ENCODE results near the gene COMT.

COMT gene

GRCh38 chr22:19987394-19988306 is 46.1 kb downstream of the COMT start:
- no peaks in the 10 kb centered on the region for H3K79me2 ChIP-seq (ENCODE audit: insufficient read depth, low read depth)
- H3K4me3 ChIP-seq (IDR thresholded peaks at IDR 0.05; ENCODE audit: insufficient read depth, low read depth, low read length): no peak overlapping the region
- no peak for TF ChIP-seq CTCF (conservative IDR thresholded peaks at IDR 0.05; ENCODE audit: low read depth, low read length)
- no peak overlapping the region for H3K27ac ChIP-seq
- no peak overlapping the region for H2AFZ ChIP-seq (ENCODE audit: low read depth)
- no peak overlapping the region for H3K4me2 ChIP-seq
- peaks cover 6% of the 10 kb centered on the region; the same call in 1 of the 2 replicates for H3K27me3 ChIP-seq (ENCODE audit: insufficient read depth, low read depth)
- H4K20me1 ChIP-seq (ENCODE audit: insufficient read depth): no peaks in the 10 kb centered on the region
- H3K9ac ChIP-seq: no peak overlapping the region
- no peaks in the 10 kb centered on the region for H3K36me3 ChIP-seq (ENCODE audit: insufficient read depth)
- H3K4me1 ChIP-seq (ENCODE audit: low read depth, poor library complexity, severe bottlenecking): peaks cover 3% of the 10 kb centered on the region

- H3K9ac ChIP-seq: no peak overlapping the region
- H2AFZ ChIP-seq (ENCODE audit: low read depth): no peak overlapping the region
- TF ChIP-seq CTCF (conservative IDR thresholded peaks at IDR 0.05; ENCODE audit: low read depth, low read length): no peak
- H3K79me2 ChIP-seq (ENCODE audit: insufficient read depth, low read depth): no peaks in the 10 kb centered on the region
- H3K4me2 ChIP-seq: no peak overlapping the region
- peaks cover 3% of the 10 kb centered on the region for H3K4me1 ChIP-seq (ENCODE audit: low read depth, poor library complexity, severe bottlenecking)
- H3K36me3 ChIP-seq (ENCODE audit: insufficient read depth): no peaks in the 10 kb centered on the region
- peaks cover 8% of the 10 kb centered on the region for H3K27me3 ChIP-seq (ENCODE audit: insufficient read depth, low read depth)
- H3K27ac ChIP-seq: no peak overlapping the region
- H3K4me3 ChIP-seq (IDR thresholded peaks at IDR 0.05; ENCODE audit: insufficient read depth, low read depth, low read length): no peak overlapping the region
- H4K20me1 ChIP-seq (ENCODE audit: insufficient read depth): no peaks in the 10 kb centered on the region
These were observed 46.8 kb downstream of the COMT start for GRCh38 chr22:19988331-19988808.

- Histone ChIP-seq H3K9ac (no peak overlapping the region), H3K79me2 (ENCODE audit: insufficient read depth, low read depth) (no peaks in the 10 kb centered on the region), H3K27ac (no peak overlapping the region), H3K4me1 (ENCODE audit: low read depth, poor library complexity, severe bottlenecking) (peaks cover 2% of the 10 kb centered on the region), H2AFZ (ENCODE audit: low read depth) (no peak overlapping the region), H3K27me3 (ENCODE audit: insufficient read depth, low read depth) (peaks cover 8% of the 10 kb centered on the region), H3K4me2 (no peak overlapping the region), H4K20me1 (ENCODE audit: insufficient read depth) (no peaks in the 10 kb centered on the region), H3K36me3 (ENCODE audit: insufficient read depth) (no peaks in the 10 kb centered on the region), H3K4me3 (IDR thresholded peaks at IDR 0.05; ENCODE audit: insufficient read depth, low read depth, low read length) (no peak overlapping the region)
- TF ChIP-seq CTCF (conservative IDR thresholded peaks at IDR 0.05; ENCODE audit: low read depth, low read length): no peak
These were observed 47.6 kb downstream of the COMT start for GRCh38 chr22:19988965-19989724.

GRCh38 chr22:19989725-19990067 is 48.1 kb downstream of the COMT start:
- H3K36me3 ChIP-seq (ENCODE audit: insufficient read depth): no peaks in the 10 kb centered on the region
- H3K4me1 ChIP-seq (ENCODE audit: low read depth, poor library complexity, severe bottlenecking): no peaks in the 10 kb centered on the region
- no peaks in the 10 kb centered on the region for H4K20me1 ChIP-seq (ENCODE audit: insufficient read depth)
- no peak overlapping the region for H3K9ac ChIP-seq
- H3K4me2 ChIP-seq: no peak overlapping the region
- peaks cover 8% of the 10 kb centered on the region for H3K27me3 ChIP-seq (ENCODE audit: insufficient read depth, low read depth)
- H3K27ac ChIP-seq: no peak overlapping the region
- H3K79me2 ChIP-seq (ENCODE audit: insufficient read depth, low read depth): no peaks in the 10 kb centered on the region
- TF ChIP-seq CTCF (conservative IDR thresholded peaks at IDR 0.05; ENCODE audit: low read depth, low read length): no peak
- H2AFZ ChIP-seq (ENCODE audit: low read depth): no peak overlapping the region
- no peak overlapping the region for H3K4me3 ChIP-seq (IDR thresholded peaks at IDR 0.05; ENCODE audit: insufficient read depth, low read depth, low read length)

All from KMS-11 (cell line).